MM.1S (cell line): ENCODE measurements around the gene MITF.

Experiments
- DNase-seq: peaks from one replicate; pipeline ENCODE4 v3.0.0-alpha.2; 2015
- H2AFZ ChIP-seq: fragments of 300-600 bp; sonication (generic); 2 replicates; pipeline ENCODE4 v1.6.0; 2016; ENCODE audit warnings: antibody characterized with exemption, low read length
- H3F3A ChIP-seq: fragments of 300-600 bp; sonication (generic); 2 replicates; pipeline ENCODE4 v1.6.1; 2016; ENCODE audit warnings: mild to moderate bottlenecking, antibody characterized with exemption, low read length, moderate library complexity, mixed read lengths; ENCODE audit not compliant: insufficient read depth
- H3K27ac ChIP-seq: fragments of 300-600 bp; sonication (generic); 2 replicates; pipeline ENCODE4 v1.5.1; 2016; ENCODE audit warnings: mild to moderate bottlenecking, low read length
- H3K27me3 ChIP-seq: fragments of 300-600 bp; sonication (generic); replicated peaks from 2 replicates; pipeline ENCODE4 v1.6.0; 2016; ENCODE audit warnings: low read length; ENCODE audit not compliant: insufficient read depth
- H3K36me3 ChIP-seq: fragments of 300-600 bp; sonication (generic); replicated peaks from 2 replicates; pipeline ENCODE4 v1.6.1; 2016; ENCODE audit warnings: mild to moderate bottlenecking, low read length, mixed read lengths; ENCODE audit not compliant: insufficient read depth
- H3K4me1 ChIP-seq: fragments of 300-600 bp; sonication (generic); 2 replicates; pipeline ENCODE4 v1.6.1; 2016; ENCODE audit warnings: low read length, mixed read lengths
- H3K4me2 ChIP-seq: fragments of 300-600 bp; sonication (generic); 2 replicates; pipeline ENCODE4 v1.6.0; 2016; ENCODE audit warnings: low read depth, low read length
- H3K4me3 ChIP-seq: fragments of 300-600 bp; sonication (generic); 2 replicates; pipeline ENCODE4 v1.5.1; 2016; ENCODE audit warnings: low read length, mixed read lengths
- H3K79me2 ChIP-seq: fragments of 300-600 bp; sonication (generic); 2 replicates; pipeline ENCODE4 v1.6.1; 2016; ENCODE audit warnings: mixed run types, low read length, mixed read lengths
- H3K9ac ChIP-seq: fragments of 300-600 bp; sonication (generic); 2 replicates; pipeline ENCODE4 v1.6.1; 2016; ENCODE audit warnings: low read length, mixed read lengths
- H3K9me2 ChIP-seq: fragments of 300-600 bp; sonication (generic); replicated peaks from 2 replicates; pipeline ENCODE4 v1.6.1; 2016; ENCODE audit warnings: mild to moderate bottlenecking, low read length, mixed read lengths; ENCODE audit not compliant: insufficient read depth
- H3K9me3 ChIP-seq: fragments of 300-600 bp; sonication (generic); replicated peaks from 2 replicates; pipeline ENCODE4 v1.6.1; 2016; ENCODE audit warnings: mild to moderate bottlenecking, low read length, mixed read lengths; ENCODE audit not compliant: insufficient read depth
- H4K20me1 ChIP-seq: fragments of 300-600 bp; sonication (generic); 2 replicates; pipeline ENCODE4 v1.6.1; 2016; ENCODE audit warnings: mild to moderate bottlenecking, low read length, moderate library complexity, mixed read lengths; ENCODE audit not compliant: insufficient read depth
- CTCF ChIP-seq: fragments of 300-600 bp; sonication (generic); IDR thresholded peaks from 2 replicates; pipeline ENCODE4 v1.5.1; 2016; ENCODE audit warnings: antibody characterized with exemption, low read length, mixed read lengths
- EZH2 ChIP-seq: fragments of 300-600 bp; sonication (generic); optimal IDR thresholded peaks from 2 replicates; pipeline ENCODE3; 2017; ENCODE audit warnings: low read depth, mild to moderate bottlenecking, antibody characterized with exemption, low read length, mixed read lengths
- EZH2phosphoT487 ChIP-seq: fragments of 300-600 bp; sonication (generic); IDR thresholded peaks from 2 replicates; pipeline ENCODE4 v1.6.1; 2018; ENCODE audit warnings: antibody characterized with exemption, low read length

Gene MITF

GRCh38 chr3:69890691-69891090, 151.4 kb downstream of the MITF start:
- Histone ChIP-seq H3K4me1 (no peaks in the 10 kb centered on the region), H3K9me3 (no peaks in the 10 kb centered on the region), H3K4me3 (no peak overlapping the region), H3K4me2 (no peak overlapping the region), H4K20me1 (no peaks in the 10 kb centered on the region), H3K27ac (no peak overlapping the region), H3K79me2 (no peaks in the 10 kb centered on the region), H3K9ac (no peak overlapping the region), H3K27me3 (no peaks in the 10 kb centered on the region), H3F3A (no peaks in the 10 kb centered on the region), H3K9me2 (no peaks in the 10 kb centered on the region), H3K36me3 (no peaks in the 10 kb centered on the region), H2AFZ (no peak overlapping the region)
- DNase-seq: no peak
- no peak for TF ChIP-seq EZH2phosphoT487

GRCh38 chr3:69892706-69893105, 153.4 kb downstream of the MITF start:
- TF ChIP-seq EZH2: no peak
- no peak for TF ChIP-seq CTCF
- no peak for TF ChIP-seq EZH2phosphoT487
- Histone ChIP-seq H3K27me3 (no peaks in the 10 kb centered on the region), H3K4me1 (no peaks in the 10 kb centered on the region), H3K9me2 (no peaks in the 10 kb centered on the region), H3K36me3 (no peaks in the 10 kb centered on the region), H4K20me1 (no peaks in the 10 kb centered on the region), H3K9ac (no peak overlapping the region), H2AFZ (no peak overlapping the region), H3K79me2 (no peaks in the 10 kb centered on the region), H3K4me3 (no peak overlapping the region), H3K4me2 (no peak overlapping the region), H3K9me3 (no peaks in the 10 kb centered on the region), H3F3A (no peaks in the 10 kb centered on the region), H3K27ac (no peak overlapping the region)
- DNase-seq: no peak

GRCh38 chr3:69893274-69893673, 154.0 kb downstream of the MITF start:
- Histone ChIP-seq H3F3A (no peaks in the 10 kb centered on the region), H3K4me2 (no peak overlapping the region), H4K20me1 (no peaks in the 10 kb centered on the region), H3K9ac (no peak overlapping the region), H3K4me1 (no peaks in the 10 kb centered on the region), H3K4me3 (no peak overlapping the region), H3K79me2 (no peaks in the 10 kb centered on the region), H3K36me3 (no peaks in the 10 kb centered on the region), H2AFZ (no peak overlapping the region), H3K9me2 (no peaks in the 10 kb centered on the region), H3K9me3 (no peaks in the 10 kb centered on the region), H3K27me3 (no peaks in the 10 kb centered on the region), H3K27ac (no peak overlapping the region)
- TF ChIP-seq EZH2: no peak
- no peak for DNase-seq

GRCh38 chr3:69896095-69896494, 156.8 kb downstream of the MITF start:
- Histone ChIP-seq H3F3A (no peaks in the 10 kb centered on the region), H3K9me3 (no peaks in the 10 kb centered on the region), H3K36me3 (no peaks in the 10 kb centered on the region), H3K4me1 (no peaks in the 10 kb centered on the region), H3K27ac (no peak overlapping the region), H3K9ac (no peak overlapping the region), H3K4me2 (no peak overlapping the region), H3K9me2 (no peaks in the 10 kb centered on the region), H2AFZ (no peak overlapping the region), H4K20me1 (no peaks in the 10 kb centered on the region), H3K79me2 (no peaks in the 10 kb centered on the region), H3K4me3 (no peak overlapping the region), H3K27me3 (no peaks in the 10 kb centered on the region)
- TF ChIP-seq CTCF: no peak
- TF ChIP-seq EZH2phosphoT487: no peak
- TF ChIP-seq EZH2: no peak
- DNase-seq: no peak
